Measurements from ENCODE around the gene RNH1. TPM values are rescaled to one million over a fixed set of nuclear protein-coding genes. Genes with fewer than 3 reads are reported as not detected.
A peak's percentile ranks its signal among the peaks of the same experiment; 100 is the strongest.

RNH1 gene
- polyA plus RNA-seq, 3 donors: 62.4 to 80.0 (median 71.8) TPM

DNA sequence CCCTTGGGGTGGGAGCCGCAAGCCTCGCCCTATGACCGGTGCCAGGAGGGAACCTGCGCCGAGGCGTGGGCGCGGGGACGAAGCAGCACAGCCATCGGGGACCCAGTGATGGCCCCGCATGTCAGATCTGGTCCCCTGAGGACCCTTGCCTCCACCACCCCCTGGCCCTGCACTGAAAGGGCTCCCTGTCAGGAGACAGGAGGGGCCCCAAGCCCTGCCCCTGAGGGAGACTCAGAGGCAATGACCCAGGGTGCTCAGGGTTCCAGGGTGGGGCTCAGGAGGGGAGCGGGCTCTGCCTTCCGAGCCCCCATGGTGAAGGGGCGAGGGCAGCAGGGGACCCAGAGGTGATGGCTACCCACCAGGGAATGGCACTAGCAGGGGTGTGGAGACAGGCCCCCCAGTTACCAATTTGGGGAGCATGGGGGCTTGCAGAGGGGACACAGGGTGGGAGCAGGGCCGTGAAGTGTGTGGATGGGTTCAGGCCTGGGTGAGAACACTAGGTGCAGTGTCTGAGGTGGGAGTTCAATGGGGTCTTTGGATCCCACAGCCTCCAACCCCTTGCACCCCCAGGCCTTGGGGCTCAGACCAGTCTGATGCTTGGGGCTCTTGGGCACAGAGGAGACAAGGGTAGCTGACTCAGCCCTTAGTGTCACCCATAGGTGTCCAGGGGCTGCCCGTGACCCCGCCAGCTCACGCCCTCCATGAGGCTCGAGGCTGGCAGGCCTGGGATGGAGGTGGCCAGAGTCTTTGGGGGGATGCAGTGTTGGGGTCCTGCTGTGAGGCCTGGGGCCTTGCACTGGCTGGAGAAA lies 30.8 kb upstream of the RNH1 start:
- DNase-seq (ENCODE audit: low read depth in 3 of 3, low spot score in 2 of 3): no peak

DNA sequence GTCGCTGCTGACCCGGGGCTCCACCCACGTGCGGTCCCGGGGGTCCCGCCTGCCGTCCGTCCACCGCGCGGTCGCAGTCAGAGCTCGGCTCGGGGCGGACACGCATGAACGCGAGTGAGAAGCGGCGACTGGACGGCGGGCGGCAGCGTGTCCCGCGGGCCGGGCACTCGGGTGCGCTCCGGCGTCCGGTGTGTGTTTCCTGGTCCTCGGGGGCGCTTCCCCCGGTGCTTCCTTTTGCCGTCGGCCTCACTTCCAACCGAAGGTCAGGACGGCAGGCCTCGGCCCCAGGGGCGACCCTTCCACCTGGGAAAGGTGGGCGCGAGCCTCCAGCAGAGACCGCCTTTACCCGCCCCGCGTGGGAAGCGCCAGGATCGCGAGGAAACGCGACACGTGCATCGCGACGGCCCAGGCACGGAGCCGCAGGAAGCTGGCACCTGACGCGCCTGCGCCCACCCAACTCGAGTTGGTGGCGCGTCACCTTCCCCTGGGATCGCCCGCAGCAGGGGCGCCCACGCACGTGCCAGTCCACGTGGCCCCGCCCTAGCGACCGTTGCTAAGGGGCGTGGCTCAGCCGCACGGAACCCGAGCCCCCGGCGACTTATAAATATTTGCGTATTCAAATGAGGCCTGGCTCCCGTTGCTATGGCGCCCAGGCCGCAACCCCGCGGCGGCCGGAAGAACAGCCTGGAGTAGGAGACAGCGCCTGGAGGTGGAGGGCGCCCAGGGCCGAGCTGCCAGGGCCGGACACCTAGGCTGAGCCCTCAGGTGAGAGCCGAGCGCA lies 30.0 kb upstream of the RNH1 start, which contains the start of gene LRRC56:
Gene LRRC56, plus strand, starts transcription at position 687 of the 781 bp plus-strand sequence. CDS start 3,158 bp downstream, outside the sequence.
- no peak for DNase-seq (ENCODE audit: low read depth in 3 of 3, low spot score in 2 of 3)

GRCh38 chr11:535519-536454 lies 28.7 kb upstream of the RNH1 start, which contains the start of gene HRAS:
TSS of gene HRAS (minus strand) at chr11:535576.
- DNase-seq (ENCODE audit: low read depth in 3 of 3, low spot score in 2 of 3): peak; percentile 78 to 90 (median 79)

DNA sequence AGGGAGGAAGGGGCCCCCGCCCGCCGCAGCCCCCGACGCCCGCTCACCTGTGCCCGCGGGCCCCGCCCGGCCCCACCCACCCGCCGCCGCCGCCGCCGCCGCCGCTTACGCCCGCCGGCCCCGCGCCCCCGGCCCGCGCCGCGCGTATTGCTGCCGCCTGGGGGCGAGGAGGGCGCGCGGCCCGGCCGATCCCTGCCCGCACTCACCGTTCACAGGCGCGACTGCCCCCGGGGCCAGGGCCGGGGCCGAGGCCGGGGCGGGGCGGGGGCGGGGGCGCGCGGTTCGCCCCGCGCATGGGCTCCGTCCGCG lies 28.1 kb upstream of the RNH1 start:
- DNase-seq (ENCODE audit: low read depth in 3 of 3, low spot score in 2 of 3): no peak

GRCh38 chr11:534396-535209 lies 27.6 kb upstream of the RNH1 start:
- no peak for DNase-seq (ENCODE audit: low read depth in 3 of 3, low spot score in 2 of 3)

GRCh38 chr11:533586-534395 lies 26.7 kb upstream of the RNH1 start:
- DNase-seq (ENCODE audit: low read depth in 3 of 3, low spot score in 2 of 3): no peak

GRCh38 chr11:532986-533585 lies 26.0 kb upstream of the RNH1 start:
- no peak for DNase-seq (ENCODE audit: low read depth in 3 of 3, low spot score in 2 of 3)

- DNase-seq (ENCODE audit: low read depth in 3 of 3, low spot score in 2 of 3): no peak
Observed at GRCh38 chr11:532527-532985, 25.5 kb upstream of the RNH1 start.

- DNase-seq (ENCODE audit: low read depth in 3 of 3, low spot score in 2 of 3): no peak
Observed at GRCh38 chr11:531919-532526, 25.0 kb upstream of the RNH1 start.

DNA sequence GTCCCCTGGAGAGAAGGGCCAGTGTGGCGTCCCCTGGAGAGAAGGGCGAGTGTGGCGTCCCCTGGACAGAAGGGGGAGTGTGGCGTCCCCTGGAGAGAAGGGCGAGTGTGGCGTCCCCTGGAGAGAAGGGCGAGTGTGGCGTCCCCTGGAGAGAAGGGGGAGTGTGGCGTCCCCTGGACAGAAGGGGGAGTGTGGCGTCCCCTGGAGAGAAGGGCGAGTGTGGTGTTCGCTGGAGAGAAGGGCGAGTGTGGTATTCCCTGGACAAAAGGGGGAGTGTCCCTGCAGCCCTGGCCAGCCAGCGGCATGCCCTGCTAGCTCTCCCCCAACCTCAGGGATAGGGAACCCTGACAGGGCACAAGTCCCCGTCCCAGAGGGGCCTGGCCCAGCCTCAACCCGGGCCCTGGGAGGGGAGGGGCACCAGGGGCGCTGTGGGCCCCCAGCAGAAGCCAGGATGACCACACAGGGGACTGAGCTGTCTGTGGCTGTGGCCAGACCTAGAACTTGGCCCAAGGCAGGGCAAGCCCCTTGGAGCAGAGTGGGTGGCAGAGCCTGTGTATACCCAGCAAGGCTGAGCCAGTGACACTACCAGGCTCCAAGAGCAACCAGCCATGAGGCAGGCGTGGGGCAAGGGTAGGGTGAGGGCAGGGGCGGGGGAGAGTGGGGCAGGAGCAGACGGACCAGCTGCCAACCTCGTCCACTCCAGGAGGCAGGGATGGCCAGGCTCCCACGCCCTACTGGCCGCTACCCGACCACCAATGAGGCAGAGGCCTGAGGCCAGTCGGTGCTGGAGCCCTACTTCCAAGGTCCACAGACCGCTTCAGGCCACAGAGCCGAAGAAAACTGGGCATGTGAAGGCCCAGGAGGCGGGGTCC lies 24.2 kb upstream of the RNH1 start:
- no peak for DNase-seq (ENCODE audit: low read depth in 3 of 3, low spot score in 2 of 3)

DNA sequence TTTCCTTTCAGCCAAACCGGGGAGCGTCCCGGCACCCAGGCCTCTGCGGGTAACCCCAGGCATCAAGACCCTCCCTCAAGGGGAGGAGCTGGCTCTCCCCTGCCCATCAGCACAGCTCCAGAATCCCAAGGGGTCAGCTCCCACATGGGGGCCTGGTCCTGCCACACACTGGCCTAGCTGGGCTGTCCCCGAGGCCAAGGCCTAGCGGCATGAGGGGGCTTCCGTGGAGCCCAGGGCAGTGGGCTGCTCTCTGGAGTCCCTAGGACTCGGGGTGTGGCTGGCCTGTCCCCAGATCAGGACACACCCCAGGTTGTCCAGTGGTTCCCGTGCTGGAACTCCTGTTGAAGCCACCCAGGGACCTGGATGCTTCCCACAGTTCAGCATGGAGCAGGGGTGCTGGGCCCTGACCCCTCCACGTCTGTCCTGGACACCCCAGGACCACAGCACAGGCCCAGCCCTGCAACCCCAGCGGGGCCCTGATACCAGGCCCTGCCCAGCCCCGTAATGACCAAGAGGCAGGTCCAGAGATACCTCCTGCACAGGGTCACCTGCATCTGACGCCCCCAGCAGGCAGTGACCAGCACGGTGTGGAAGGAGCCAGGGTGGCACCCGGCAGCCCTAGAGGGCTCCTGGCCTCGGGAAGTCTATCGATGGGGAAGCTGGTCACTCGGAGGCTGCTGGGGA lies 22.8 kb upstream of the RNH1 start:
- DNase-seq (ENCODE audit: low read depth in 3 of 3, low spot score in 2 of 3): no peak

DNA sequence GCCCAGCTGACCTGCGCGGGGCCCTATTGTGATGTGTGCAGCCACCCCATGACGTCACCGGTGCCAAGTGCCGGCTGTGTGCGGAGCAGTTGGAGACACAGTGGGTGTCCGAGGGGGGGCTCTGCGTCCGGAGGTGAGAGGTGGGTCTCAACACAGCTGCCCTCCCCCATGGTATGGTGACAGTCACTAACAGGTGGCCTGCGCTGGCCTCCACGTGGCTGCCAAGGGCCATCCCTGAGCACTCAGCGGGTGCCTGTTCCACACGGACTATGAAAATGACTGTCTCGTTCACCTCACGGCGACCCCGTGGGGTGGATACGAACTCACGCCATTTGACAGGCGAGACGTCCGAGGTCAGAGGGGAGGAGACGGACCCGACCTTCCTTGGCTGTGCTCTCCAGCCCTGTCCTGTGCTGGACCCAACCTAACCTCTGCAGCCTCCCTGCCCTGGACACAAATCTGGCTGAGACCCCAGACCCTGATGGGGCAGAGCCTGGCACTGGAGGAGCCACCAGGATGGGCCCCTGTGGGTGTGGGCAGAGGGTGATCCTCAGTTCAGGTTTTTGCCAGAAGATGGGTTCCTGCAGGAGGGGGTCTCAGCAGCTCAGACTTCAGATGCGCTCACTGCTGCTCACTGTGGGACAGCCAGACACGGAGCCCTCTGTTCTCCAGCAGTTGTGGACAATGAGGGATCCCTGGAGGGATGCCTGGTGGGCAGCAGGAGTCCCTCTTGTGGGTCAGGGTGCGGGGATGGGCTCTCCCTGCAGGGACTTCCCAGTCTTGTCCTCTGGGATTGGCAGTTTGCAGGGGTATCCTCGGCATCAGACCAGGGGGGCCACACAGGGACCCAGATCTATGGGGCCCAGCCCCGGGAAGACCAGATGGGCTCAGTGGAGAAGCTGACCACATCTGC lies 22.0 kb upstream of the RNH1 start:
- DNase-seq (ENCODE audit: low read depth in 3 of 3, low spot score in 2 of 3): no peak

DNA sequence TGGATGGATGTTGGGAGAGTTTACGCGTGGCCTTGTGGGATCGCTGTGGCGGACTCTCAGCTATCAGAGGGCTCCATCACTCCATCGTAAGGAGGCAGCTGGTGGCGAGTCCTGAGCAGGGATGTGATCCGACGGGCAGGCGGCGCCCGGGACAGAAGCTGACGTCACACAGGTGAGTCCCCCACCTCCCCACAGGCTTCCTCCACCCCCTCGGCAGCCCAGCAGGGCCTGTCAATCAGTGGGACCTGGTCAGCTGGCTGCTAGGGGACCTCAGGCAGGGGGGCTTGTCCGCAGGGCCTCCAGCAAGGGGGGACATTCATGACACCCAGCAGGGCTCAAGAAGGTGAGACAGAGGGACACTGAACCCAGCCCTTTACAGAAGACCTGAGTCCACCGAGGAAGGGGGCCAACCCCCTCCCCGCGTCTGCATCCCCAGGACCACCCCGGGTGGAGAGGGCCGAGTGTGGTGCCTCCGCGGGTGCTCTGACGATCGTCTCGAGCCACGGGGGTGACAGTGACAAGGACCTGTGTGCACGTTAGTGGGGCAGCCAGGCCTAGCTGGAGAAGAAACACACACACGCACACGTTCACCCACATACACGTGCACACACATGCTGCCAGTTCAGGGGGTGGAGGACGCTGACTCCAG lies 21.2 kb upstream of the RNH1 start:
- no peak for DNase-seq (ENCODE audit: low read depth in 3 of 3, low spot score in 2 of 3)

DNA sequence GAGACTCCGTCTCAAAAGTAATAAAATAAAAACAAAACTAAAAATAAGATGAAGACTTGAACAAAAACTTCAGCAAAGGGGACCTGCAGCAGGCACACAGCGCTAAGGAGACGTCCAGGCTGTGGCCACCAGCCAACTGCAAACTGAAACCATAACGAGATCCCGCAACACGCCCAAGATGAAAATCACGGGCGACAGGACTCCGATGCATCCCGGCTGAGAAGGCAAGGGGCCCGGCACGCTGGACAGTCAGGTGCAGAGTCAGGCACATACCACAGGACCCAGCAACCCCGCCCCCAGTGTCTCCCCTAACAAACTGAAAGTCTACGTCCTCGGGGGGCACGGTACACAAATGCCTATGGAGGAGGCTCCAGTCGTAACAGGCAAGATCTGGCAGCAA lies 19.1 kb upstream of the RNH1 start:
- no peak for DNase-seq (ENCODE audit: low read depth in 3 of 3, low spot score in 2 of 3)

DNA sequence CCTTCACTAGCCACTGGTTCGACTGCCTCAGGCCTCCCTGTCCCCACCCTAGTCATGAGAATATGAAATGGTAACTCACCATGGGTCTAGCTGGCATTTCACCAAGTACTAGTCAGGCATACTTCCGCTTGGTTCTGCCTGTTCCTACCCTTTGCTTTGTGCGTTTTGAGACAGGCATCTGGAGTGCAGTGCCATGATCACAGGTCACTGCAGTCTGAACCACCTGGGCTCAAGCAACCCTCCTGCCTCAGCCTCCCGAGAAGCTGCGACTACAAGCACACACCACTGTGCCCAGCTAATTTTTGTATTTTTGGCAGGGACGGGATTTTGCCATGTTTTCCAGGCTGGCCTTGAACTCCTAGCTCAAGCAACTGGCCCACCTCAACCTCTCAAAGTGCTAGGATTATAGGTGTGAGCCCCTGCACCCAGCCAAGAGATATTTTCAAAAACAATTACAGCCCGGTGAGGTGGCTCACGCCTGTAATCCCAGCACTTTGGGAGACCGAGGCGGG lies 14.2 kb upstream of the RNH1 start:
- DNase-seq (ENCODE audit: low read depth in 3 of 3, low spot score in 2 of 3): no peak

Measured in right renal cortex interstitium (tissue), 3 donors.